Epidermal melanocyte (primary cell): ENCODE measurements around the gene TNFAIP2.
"Not testable (repeated sequence)": the region's sequence is repeated elsewhere in the genome, so short reads cannot be mapped to it uniquely, and the experiment has no call there.

Source experiments
- DNase-seq: peaks from one replicate; pipeline ENCODE4 v3.0.0; 2011; ENCODE audit warnings: low spot score; ENCODE audit not compliant: insufficient read length

Gene TNFAIP2

DNA sequence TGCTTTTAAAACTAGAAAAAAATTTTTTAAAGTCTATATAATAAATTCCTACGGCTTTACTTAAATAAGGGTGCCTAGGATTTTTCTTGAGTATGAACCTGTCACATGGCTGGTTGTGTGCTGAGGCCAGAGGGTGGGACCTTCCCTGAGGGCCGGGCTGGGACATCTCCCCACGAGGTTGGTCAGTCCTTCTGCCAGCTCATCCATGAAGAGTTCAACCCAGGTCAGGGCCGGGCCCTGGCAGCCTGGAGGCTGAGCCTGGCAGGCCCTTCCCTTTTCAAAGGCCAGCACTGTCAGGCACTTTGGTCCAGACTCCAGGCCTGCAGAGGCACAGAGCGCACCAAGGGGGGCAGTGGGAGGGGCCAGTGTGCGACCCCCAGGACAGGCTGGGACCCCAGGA lies 31.7 kb downstream of the TNFAIP2 start:
- DNase-seq: peak; percentile 81

DNA sequence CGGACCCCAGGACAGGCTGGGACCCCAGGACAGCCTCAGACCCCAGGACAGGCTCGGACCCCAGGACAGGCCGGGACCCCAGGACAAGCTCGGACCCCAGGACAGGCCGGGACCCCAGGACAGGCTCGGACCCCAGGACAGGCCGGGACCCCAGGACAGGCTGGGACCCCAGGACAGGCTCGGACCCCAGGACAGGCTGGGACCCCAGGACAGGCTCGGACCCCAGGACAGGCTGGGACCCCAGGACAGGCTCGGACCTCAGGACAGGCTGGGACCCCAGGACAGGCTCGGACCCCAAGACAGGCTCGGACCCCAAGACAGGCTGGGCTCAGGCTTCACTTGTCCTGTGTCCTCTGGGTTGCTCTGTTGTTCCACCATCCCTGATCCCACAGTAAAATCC lies 32.2 kb downstream of the TNFAIP2 start:
- not testable (repeated sequence) for DNase-seq

DNA sequence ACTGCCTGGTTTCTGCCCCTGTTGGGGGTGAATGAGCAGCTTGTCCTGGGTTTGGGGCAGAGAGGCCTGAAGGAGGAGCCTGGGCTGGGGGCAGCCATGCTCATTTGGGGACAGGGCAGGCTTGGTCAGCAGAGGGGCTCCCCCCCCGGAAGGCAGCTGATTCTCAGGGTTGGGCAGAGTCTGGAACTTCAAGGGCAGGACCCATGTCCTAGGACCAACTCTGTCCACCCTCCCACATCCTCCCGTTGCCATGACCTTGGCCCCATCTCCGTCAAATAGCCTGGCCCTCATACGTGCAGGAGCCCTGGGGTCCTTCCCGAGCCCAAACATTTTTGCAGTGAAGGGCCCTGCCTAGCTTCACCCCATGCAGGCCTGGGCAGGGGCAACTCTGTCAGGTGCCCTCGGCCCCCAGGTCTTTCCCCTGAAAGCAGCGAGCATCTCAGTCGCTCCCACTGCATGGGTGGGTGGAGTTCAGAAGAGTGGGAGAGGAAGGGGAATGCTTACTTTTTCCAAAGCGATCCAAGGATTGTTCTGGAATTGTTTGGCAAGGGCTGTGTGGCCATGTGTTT lies 32.6 kb downstream of the TNFAIP2 start:
- DNase-seq: no peak

DNA sequence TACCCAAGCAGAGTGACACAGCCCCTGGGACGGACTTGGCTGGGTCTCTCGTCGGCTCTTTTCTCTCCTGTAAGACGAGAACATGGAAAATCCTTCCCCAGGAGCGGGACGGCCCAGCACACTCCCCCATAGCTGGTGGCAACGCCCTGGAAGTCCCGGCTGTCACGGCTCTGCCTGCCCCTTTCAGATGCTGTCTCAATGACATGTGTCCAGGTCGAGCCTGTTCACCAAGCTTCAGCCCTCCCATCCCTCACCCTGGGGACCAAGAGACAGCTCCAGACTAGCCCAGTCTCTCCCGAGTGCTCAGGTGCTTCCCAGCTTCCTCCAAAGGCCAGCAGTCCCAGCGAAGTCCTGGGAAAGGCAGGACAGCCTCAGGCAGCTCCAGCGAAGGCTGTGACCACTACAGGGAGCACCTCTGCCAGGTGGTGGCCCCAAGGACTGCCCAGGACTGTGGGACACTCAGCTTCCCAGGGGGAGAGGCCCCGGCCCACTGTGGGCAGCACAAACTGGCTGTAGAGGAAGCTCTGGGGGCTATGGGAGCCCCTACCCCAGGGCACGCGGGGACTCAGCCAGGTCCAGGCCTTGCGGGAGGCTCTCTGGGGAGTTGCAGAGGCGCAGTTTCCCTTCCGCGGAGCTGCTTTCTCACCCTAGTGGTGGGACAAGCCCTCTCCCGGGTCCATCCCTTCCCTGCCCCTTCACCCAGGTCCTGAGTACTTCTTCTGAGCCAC lies 33.6 kb downstream of the TNFAIP2 start:
- no peak for DNase-seq

DNA sequence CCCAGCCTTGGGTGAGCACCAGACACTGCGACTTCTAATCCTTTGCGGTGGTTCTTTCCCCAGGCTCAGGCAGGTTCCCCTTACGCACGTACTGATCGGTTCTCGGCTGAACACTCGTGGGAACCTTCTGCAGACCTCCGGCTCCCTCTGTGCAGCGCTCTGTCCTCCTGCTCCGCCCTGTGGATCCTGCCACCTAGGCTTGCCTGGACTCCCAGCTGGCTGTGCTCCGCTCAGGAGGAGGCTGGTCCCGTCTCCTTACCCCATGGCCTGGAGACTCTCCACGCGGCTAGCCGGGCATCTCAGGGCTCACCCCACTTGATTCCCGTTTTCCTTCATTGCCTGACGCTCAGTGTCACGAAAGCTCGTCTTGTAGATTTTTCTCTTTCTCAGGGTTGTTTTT lies 34.7 kb downstream of the TNFAIP2 start:
- no peak for DNase-seq

DNA sequence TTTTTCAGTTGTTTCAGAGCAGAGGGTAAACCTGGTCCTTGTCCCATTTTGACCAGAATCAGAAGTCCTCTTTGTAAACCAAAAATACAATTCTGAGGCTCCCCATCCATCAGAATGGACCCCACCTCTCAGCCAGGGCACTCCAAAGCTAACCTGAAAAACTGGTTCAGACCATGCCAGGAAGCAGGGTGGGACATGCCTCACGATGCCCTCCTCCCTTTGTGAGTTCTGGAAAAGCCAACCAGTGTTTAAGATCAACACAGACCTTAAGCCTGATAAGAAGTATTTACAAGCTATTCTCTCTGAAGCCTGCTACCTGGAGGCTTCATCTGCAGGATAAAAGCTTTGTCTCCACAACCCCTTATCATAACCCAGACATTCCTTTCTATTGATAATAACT lies 35.4 kb downstream of the TNFAIP2 start:
- DNase-seq: no peak

DNA sequence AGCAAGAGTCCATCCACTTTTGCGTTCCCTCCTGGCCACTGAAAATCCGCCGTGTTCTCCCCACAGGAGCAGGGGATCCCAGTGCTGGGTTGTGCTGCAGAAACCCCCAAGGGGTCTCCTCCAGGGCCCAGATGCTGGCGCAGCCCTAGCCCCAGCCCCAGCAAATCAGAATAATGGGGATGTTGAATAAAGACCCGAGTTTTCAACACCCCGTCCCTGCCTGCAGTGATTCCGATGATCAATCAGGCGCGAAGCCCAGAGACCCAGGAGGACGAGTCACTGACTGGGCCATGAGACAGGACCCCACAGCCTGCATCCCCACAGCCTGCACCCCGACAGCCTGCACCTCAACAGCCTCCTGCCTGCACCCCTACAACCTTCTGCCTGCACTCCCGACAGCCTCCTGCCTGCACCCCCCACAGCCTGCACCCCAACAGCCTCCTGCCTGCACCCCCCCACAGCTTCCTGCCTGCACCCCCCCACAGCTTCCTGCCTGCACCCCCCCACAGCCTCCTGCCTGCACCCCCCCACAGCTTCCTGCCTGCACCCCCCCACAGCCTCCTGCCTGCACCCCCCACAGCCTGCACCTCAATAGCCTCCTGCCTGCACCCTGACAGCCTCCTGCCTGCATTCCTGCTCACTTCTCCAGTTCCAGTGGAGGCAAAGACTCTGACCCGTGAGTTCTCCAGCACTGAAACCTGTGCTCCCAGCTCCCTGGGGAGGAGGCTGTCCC lies 37.2 kb downstream of the TNFAIP2 start:
- DNase-seq: no peak

DNA sequence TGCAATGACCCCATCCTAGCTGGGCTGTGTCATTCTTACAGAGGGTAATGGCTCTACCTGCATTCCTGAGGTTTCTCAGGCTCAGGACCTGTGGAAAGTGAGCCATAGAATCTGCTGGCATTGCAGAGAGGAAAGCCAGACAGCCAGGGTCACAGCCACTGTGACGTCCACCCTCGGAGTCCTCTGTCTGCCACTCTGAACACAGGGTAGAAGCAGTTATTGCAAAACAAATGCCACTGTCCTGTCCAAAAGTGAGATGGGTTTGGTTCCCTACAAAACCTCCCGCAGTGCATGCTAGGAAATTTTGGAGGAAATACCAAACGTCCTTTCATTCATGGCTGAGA lies 37.8 kb downstream of the TNFAIP2 start:
- no peak for DNase-seq

DNA sequence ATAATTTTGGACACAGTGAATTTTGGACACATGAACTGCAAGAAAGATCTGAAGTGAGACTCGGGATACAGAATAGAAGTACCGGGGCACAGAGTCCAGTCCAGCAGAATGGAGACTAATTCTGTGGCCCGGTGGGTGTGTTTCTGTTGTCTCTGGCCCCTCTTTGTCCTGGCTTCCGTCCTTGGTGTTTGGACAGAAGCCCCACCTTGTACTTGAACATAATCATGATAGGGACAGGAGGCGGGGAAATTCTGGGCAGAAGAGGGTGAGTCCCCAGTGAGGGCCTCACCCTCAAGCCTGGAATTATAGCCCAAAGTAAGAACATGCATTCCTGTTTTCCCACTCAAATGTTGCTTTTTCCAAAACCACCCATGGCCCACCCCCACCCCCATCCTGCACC lies 39.9 kb downstream of the TNFAIP2 start:
- no peak for DNase-seq

DNA sequence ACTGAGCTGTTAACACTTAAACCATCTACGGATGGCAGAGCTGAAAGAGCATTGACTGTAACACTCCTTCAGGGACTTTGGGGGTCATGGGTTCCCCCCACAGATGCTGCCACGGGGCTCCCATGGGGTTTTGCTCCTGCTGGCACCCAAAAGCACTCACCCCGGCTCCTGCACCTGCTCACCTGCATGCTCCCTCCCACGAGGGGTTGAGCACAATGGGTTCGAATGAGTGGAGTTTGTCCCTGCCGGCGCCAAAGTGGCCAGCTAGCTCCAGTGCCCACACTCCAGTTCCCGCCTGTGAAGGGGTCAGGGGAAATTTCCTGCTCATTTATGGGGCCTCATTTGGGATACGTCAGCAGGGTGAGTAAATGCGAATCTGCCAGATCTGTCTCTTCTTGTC lies 40.7 kb downstream of the TNFAIP2 start:
- DNase-seq: no peak

DNA sequence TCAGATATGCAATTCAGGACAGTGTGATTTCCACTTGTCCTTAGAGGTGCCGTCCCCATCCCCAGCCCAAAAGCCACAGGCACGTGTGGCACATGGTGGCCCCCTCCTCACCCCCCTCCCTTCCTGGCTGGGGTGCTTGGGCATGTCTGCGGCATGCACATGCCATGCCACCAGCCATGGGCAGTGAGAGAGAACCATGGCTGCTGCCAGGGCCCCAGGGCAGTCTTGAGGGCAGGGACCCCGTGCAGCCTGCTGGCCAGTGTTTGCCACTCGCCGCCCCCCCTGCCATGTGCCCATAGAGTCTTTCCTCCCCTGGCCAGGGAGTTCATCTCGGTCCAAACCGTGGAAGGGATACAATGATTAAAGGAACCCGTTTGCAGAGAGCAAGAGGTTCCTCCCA lies 41.5 kb downstream of the TNFAIP2 start:
- no peak for DNase-seq

DNA sequence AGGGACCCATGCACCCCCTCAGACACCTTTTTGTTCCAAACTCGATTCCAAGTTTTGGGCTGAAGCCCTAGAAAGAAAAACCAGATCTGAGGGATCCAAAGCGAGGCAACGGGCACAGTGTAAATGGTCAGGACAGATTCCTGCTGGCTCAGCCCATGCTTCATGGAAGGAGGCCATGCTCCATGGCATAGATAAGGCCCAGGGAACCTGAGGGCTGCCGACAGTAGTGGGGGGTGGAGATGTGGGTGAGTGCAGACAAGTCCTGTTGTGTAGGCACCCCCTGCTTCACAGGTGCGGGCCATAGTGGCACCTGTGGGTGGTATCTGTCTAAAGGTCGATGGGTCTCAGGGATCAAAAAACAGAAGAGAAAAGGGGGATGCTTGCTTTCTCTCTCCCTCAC lies 42.1 kb downstream of the TNFAIP2 start:
- DNase-seq: no peak

DNA sequence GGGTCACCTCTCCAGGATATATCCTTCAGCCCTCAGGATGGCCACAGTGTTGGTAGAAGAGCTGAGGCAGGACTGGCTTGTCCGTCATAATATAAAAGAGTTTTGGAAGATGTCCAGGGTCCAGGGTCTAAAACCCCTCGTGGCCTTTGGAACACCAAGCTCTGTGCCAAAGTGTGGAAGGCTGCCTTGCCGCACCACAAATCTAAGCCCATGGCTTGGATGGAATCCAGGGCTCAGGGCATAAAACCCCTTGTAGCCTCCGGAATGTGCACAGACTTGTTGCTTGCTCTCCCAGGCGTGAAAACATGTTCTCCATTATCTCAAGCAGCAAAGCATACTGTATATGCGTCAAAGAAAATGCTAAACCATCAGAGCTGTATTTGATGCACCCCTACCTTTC lies 46.7 kb downstream of the TNFAIP2 start:
- no peak for DNase-seq

DNA sequence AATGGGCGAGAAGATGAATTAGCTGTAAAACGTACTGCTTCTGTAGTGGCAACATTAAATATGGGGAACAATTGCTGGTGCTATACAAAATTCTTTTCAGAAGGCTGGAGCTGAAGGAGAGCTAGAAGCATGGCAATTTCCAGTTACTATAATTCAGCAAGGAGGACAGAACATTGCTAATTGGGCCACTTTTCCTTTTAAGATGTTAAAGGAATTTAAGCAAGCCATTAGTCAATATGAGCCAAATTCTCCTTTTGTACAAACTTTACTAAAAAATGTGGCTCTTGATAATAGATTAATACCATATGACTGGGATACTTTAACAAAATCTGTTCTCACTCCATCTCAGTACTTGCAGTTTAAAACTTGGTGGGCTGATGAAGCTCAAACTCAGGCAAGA lies 47.9 kb downstream of the TNFAIP2 start:
- DNase-seq: not testable (repeated sequence)

DNA sequence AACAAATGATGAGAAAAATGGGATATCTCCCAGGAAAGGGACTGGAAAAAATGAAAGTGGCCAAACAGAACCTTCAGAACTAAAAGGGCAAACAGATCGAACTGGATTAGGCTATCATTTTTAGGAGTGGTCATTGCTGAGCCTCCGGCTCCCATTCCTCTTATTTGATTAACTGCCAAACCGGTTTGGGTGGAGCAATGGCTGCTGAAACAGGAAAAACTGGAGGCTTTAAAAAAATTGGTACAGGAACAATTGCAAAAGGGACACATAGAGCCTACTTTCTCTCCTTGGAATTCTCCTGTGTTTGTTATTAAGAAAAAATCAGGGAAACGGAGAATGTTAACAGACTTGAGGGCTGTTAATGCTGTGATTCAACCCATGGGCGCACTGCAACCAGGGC lies 49.7 kb downstream of the TNFAIP2 start:
- no peak for DNase-seq

DNA sequence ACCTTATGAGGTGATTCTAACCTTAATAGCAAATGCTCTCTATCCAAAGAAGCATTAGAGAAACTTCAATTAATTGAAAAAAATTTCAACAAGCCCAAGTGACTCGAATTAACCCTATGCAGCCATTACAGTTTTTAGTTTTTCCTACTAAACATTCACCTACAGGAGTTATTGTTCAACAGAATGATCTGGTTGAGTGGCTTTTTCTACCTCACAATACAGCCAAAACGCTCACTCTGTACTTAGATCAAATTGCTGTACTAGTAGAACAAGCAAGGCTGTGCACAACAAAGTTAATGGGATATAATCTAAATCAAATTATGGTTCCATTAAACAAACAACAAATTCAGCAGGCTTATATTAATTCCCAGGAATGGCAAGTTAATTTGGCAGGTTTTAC lies 50.6 kb downstream of the TNFAIP2 start:
- DNase-seq: not testable (repeated sequence)

DNA sequence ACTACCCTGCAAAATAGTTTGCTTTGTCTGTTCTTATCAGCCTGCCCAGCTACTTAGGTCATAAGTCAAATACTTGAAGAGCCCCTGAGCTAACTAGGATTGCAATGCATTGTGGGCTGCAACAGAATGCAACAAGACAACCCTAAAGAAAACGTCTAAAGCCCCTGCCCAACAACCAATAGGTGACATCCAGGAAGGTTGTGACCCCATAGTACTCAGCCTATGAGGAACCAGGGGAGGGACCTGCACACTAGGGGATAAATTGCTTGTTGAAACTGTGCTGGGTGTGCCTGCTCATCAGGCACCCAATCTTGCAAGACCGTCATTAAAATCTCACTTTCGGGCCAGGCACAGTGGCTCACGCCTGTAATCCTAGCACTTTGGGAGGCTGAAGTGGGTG lies 52.9 kb downstream of the TNFAIP2 start:
- not testable (repeated sequence) for DNase-seq

DNA sequence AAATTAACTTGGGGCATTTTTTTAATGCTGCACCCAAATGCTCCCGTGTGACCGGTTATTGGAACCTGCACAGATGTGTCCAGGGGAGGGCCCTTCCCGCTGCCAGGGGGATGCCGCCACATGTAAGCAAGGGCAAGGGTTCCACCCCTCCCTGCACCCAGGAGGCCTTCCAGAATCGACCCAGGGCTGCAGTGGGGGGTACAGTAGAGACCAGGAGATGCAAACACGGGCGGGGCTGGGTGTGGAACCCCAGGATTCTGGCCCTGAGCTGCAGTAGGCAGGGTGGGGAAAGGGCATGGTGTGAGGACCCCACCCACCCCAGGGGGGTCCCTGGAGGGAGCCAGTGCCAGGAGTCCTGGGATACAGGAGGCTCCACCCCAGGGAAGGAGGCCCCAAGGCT lies 54.1 kb downstream of the TNFAIP2 start:
- DNase-seq: no peak

DNA sequence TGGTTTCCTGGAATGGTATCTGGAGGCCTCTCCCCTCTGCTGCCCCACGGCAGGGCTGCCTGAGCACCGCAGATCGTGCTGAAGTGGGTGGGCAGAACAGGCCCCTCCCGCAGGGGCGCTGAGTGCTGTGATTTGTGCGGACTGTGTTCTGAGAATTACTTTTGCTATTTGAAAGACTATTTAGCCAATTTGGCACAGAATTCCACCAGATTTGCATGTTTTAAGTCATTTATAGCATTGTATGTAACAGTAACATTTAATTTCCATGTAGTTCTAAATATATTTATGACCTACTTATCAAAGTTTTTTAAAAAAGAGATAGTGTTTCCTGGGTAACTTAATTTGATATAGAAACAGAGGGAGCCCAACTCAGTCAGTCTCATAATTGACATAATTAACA lies 55.3 kb downstream of the TNFAIP2 start:
- no peak for DNase-seq

DNA sequence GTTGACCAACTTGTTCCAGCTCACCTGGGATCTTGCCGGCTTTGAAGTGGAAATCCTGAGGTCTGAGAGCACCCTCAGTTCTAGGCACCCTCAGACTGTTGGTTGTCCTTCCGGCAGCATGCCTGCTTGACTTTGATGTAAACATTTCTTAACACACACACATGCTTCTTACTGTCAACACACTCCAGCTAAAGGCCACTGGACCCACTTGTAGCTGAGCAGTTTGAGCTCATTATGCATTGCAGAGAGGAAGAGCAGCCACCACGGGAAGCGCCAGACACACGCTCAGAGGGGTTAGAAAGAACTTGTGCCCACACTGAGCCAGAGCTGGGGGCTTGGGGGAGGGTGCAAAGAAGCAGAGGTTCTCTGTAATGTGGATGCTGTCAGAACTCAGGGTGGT lies 55.8 kb downstream of the TNFAIP2 start:
- DNase-seq: no peak

DNA sequence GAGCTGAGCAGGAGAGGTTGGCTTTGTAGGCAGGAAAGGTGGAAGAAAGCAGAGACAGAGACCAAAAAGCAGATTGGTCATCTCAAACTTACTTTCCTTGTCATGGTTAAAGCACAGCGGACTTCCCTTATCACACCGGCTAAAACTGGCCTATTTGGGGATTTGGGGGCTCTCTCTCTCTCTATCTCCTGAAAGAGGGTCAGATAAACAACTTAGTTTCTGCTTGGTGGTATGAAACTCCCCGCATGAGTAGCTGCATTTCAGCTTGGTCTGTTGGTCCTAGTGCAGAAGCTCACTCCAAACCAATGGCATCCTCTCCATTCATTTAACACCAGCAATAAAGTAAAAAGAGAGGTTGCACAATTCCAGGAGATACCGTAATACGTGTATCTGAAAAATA lies 57.1 kb downstream of the TNFAIP2 start:
- no peak for DNase-seq

DNA sequence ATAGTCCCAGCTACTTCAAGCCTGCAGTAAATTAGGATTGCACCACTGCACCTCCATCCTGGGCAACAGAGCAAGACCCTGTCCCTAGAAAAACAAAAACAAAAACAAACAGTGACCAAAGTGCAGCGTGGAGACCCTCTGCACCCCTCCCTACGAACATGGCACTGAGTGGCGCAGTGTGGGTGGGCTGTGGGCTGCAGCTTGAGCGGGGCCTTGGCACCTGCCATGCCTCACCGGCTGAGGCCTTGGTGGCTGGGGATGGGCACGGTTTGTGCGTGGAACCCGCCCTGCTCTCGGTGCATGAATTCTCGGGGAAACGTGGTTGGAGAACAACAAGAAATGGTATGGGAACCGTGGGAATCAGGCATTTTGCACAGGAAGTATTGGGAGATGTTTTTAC lies 60.8 kb downstream of the TNFAIP2 start:
- no peak for DNase-seq
